Measurements from ENCODE around the gene SLC6A3.

Gene SLC6A3

GRCh38 chr5:1351156-1351555 lies 94.1 kb downstream of the SLC6A3 start:
- DNase-seq (ENCODE audit: low read depth in 2 of 2), result no peak

DNA sequence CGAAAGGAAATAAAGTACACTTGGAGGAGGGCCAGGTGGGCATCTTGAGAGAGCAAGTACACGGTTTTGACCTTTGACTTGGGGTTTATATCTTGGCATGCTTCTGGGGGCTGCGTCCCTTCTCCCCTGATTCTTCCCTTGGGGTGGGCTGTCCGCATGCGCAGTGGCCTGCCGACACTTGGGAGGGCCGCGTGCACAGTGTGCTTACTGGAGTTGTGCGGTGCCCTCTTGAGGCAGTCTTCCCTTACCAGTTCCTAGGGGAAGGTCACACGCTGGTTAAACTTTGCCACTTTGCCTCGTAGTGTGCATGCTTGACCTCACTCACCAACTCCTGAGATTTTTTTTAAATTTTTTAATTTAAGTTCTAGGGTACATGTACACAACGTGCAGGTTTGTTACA lies 96.0 kb downstream of the SLC6A3 start:
- DNase-seq (ENCODE audit: low read depth in 2 of 2), result no peak

DNA sequence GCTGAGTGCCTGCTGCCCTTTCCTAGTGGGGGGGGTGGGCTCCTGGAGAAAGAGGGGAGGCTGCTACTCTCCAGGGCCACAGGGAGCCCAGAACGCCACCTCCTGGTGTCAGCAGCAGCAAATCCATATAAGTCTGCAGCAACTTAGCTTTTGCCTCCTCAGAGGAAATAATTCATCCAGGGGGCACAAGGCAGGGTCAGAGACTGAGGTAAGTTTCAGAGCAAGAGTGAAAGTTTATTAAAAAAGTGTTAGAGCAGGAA lies 96.3 kb downstream of the SLC6A3 start:
- no peak for DNase-seq (ENCODE audit: low read depth in 2 of 2)

GRCh38 chr5:1347571-1347970 lies 97.7 kb downstream of the SLC6A3 start:
- DNase-seq (ENCODE audit: low read depth in 2 of 2), result no peak

DNA sequence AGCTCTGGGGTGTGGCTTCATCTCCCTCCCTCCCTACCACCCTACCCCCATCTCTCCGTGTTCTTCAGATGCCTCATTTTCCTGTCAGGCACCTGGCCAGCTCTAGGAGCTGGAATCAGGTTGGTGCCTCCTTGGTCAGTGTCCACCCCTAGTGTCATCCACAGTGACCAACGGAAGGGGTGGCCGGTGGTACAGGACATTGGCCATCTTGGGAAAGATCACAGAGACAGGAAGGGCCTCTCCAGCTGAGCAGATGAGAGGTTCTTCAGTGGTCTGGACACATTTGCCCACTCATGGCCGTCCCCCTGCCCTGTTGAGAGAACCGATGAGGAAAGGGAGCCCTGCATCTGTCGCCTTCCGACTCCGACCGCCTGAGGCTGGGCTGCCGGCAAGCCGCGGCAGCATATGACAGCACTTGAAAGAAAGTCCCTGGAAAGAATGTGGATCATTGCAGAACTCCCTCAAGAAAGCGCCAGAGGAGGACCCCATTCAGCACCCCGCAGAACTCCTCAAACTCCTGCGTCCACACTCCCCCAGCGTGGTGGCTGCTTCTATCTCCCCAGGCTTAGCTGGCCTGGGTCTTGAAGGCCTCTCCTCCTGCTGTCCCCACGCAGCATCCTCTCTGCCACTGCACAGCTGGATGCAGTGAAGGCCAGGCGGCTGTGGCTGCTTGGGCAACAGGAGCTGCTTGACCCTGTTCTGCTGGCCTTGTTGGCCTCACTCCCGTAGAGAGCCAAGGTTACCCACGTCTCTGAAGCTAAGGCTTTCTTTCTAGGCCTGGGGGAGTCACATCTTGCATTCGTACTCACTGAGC lies 98.4 kb downstream of the SLC6A3 start:
- DNase-seq (ENCODE audit: low read depth in 2 of 2), result no peak

- DNase-seq (ENCODE audit: low read depth in 2 of 2), result no peak
Observed at GRCh38 chr5:1345876-1346626, 99.2 kb downstream of the SLC6A3 start.

GRCh38 chr5:1344975-1345838 lies 100.0 kb downstream of the SLC6A3 start, which contains the start of gene CLPTM1L:
Gene CLPTM1L (minus strand): TSS chr5:1345099. CDS start chr5:1344841, 258 bp downstream.
- DNase-seq (ENCODE audit: low read depth in 2 of 2), result peak; percentile 69 to 80

GRCh38 chr5:1343931-1344901 lies 101.0 kb downstream of the SLC6A3 start:
- DNase-seq (ENCODE audit: low read depth in 2 of 2), result no peak

DNA sequence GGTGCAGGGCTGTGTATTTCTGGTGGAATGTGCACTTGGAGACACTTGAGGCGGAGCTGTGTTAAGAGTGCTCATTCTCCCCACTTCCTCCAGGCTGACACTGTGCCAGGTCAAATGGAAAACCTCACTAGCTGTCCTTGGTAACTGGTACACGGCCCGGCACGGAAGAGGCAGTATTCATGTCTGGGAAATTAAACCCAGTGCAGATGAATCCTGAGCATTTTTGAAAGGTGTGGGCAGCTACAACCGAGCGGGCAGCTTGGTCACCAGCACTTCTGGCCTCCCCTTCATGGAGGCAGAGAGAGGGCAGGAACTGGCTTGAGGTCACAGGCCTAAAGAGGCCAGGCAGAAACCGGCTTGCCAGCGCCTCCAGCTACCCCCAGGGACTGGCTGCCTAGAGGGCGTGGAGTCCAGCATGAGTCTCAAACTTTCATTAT lies 101.9 kb downstream of the SLC6A3 start:
- no peak for DNase-seq (ENCODE audit: low read depth in 2 of 2)
